ENCODE results near the gene BRAP.
"Not testable (repeated sequence)": the region's sequence is repeated elsewhere in the genome, so short reads cannot be mapped to it uniquely, and the experiment has no call there.

BRAP gene

DNA sequence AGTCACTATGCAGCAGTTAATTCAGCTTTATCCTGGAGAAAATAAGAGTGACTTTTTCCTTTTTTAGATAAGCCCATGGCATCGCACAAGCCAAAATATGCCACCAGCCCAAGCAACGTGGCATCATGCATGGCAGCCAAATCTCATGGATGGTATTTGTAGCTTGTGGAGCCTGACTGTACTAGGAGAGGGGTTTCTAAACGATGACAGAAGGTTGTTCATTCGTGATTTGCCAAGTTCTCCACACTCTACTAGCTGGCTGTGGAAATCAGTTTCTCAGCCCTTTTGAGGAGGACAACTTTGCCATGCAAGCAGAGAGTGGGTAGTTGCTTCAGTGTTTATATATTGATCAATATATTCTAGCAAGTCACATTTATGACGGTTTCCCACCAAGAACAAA is 45.2 kb downstream of the BRAP start:
- Histone ChIP-seq H3K4me3 (ENCODE audit: low read depth in 1 of 2, low read length in 2 of 2) (no peak overlapping the region), H3K9me3 (ENCODE audit: low read length) (no peaks in the 10 kb centered on the region), H3K9ac (ENCODE audit: low read length) (no peak overlapping the region), H3K27ac (ENCODE audit: low read depth, low read length) (no peak overlapping the region), H3K27me3 (ENCODE audit: control insufficient read depth in 1 of 2, insufficient read depth in 2 of 2, low read length in 2 of 2) (no peaks in the 10 kb centered on the region), H3K4me1 (ENCODE audit: insufficient read depth, low read length) (peaks cover 29% of the 10 kb centered on the region), H3K36me3 (ENCODE audit: insufficient read depth, low read length) (peaks cover 16% of the 10 kb centered on the region)

DNA sequence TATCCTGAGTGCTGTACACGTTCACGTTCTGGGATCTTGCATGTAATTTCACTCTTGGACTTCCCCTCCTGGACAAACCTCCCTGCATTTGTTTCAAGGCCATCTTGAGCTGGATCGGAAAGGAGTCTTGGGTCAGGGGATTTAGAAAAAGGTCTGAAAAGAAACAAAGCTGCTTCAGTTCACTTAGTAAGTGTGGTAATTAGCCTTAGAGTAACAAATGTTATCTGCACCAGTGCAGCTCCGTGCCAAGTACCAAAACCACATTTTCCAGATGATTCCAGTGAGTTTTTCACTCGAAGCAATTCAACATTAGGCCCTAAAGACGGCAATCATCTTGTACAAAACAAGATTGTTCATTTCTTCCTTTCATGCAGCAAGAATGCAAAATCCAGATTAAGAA is 47.2 kb downstream of the BRAP start:
- H3K27ac ChIP-seq (ENCODE audit: low read depth, low read length), result no peak overlapping the region
- H3K4me1 ChIP-seq (ENCODE audit: insufficient read depth, low read length), result peaks cover 30% of the 10 kb centered on the region
- no peak overlapping the region for H3K4me3 ChIP-seq (ENCODE audit: low read depth in 1 of 2, low read length in 2 of 2)
- no peaks in the 10 kb centered on the region for H3K9me3 ChIP-seq (ENCODE audit: low read length)
- no peaks in the 10 kb centered on the region for H3K27me3 ChIP-seq (ENCODE audit: control insufficient read depth in 1 of 2, insufficient read depth in 2 of 2, low read length in 2 of 2)
- peaks cover under 1% of the 10 kb centered on the region for H3K36me3 ChIP-seq (ENCODE audit: insufficient read depth, low read length)
- no peak overlapping the region for H3K9ac ChIP-seq (ENCODE audit: low read length)

DNA sequence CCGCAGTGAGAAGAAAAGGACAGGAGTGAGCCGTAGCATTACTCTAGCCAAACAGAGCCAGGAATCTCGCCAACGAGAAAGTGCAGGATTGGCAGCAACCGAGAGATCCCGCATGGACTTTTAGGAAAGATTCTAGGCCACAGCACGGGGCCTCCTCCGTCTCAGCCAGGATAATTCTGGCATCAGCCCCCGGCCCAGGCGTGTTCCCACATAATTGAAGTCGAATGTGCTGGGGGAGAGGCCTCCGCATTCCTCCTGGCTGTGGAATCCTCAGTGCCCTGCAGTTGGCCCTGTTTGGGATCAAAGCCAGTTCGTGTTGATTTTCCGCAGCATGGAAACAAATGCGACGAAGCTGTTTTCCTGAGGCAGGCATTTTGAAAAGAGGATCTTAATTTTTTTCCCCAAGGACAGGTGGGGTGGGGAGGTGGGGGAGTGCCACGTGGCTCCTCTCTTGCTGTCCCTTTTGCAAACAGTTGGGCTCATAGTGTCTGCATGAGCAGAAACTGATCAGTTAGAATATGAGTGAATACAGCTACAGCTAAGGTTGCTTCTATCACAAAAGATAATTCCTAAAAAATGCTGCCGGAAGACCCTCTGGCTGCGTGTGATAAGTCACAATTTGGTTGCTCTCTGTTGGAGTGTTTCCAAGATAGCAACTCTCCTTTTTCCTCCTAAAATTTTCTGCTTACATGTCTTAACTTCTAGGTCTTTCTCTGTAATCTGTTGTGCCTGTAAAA is 49.4 kb downstream of the BRAP start:
- Histone ChIP-seq H3K27ac (ENCODE audit: low read depth, low read length) (peak overlapping the region; percentile 39), H3K27me3 (ENCODE audit: control insufficient read depth in 1 of 2, insufficient read depth in 2 of 2, low read length in 2 of 2) (no peaks in the 10 kb centered on the region), H3K4me3 (ENCODE audit: low read depth in 1 of 2, low read length in 2 of 2) (peak overlapping the region; percentile 6 to 35), H3K9ac (ENCODE audit: low read length) (peak overlapping the region; percentile 46), H3K4me1 (ENCODE audit: insufficient read depth, low read length) (peaks cover 18% of the 10 kb centered on the region), H3K9me3 (ENCODE audit: low read length) (no peaks in the 10 kb centered on the region), H3K36me3 (ENCODE audit: insufficient read depth, low read length) (no peaks in the 10 kb centered on the region)

DNA sequence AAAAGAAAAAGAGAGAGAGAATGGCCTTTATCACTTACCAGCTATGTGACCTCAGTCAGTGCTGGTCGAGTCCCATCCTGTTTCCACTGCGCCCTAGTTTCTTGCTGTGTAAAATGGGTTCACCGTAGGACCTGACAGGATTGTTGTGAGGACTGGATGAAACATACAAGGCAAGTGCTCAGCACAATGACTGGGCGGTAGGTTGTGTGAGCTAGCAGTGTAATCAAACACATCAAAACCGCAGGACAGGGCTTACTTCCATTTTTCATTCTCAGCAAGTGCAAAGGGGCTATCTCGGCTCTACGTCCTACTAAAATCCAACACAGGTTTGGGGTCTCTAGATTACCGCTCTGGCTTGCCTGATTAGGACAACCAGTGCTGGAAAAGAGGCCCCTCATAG is 50.2 kb downstream of the BRAP start:
- H3K9me3 ChIP-seq (ENCODE audit: low read length), result no peaks in the 10 kb centered on the region
- peaks cover 18% of the 10 kb centered on the region for H3K4me1 ChIP-seq (ENCODE audit: insufficient read depth, low read length)
- H3K36me3 ChIP-seq (ENCODE audit: insufficient read depth, low read length), result no peaks in the 10 kb centered on the region
- H3K9ac ChIP-seq (ENCODE audit: low read length), result peak overlapping the region; percentile 46
- H3K27me3 ChIP-seq (ENCODE audit: control insufficient read depth in 1 of 2, insufficient read depth in 2 of 2, low read length in 2 of 2), result no peaks in the 10 kb centered on the region
- peak overlapping the region; percentile 39 for H3K27ac ChIP-seq (ENCODE audit: low read depth, low read length)
- H3K4me3 ChIP-seq (ENCODE audit: low read depth in 1 of 2, low read length in 2 of 2), result peak overlapping the region in 1 of 2 donors; percentile 35

DNA sequence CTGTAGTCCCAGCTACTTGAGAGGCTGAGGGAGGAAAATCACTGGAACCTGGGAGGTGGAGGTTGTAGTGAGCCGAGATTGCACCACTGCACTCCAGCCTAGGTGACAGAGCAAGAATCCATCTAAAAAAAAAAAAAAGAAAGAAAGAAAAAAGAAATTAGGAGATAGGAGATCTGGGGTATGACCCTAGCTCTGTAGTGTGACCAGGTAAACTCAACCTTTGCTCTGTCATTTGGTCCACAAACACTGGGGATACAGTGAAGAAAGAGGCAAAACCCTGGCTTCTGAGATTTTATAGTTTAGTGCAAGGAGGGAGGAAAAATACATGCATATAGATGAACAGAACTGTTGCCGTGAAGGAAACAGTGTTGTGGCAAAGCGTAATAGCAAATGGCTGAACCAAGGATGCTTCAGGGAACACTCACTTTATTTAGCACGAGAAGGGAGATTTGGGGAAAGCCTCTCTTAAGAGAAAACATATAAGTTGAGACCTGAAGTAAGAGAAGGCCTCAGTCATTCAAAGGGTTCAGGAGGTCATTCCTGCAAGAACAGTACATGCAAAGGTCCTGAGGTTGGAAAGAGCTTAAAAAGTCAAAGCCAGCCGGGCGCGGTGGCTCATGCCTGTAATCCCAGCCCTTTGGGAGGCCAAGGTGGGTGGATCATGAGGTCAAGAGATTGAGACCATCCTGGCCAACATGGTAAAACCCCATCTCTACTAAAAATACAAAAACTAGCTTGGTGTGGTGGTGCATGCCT is 57.1 kb downstream of the BRAP start:
- no peak overlapping the region for H3K27ac ChIP-seq (ENCODE audit: low read depth, low read length)
- H3K4me1 ChIP-seq (ENCODE audit: insufficient read depth, low read length), result no peaks in the 10 kb centered on the region
- no peaks in the 10 kb centered on the region for H3K27me3 ChIP-seq (ENCODE audit: control insufficient read depth in 1 of 2, insufficient read depth in 2 of 2, low read length in 2 of 2)
- no peak overlapping the region for H3K9ac ChIP-seq (ENCODE audit: low read length)
- no peaks in the 10 kb centered on the region for H3K36me3 ChIP-seq (ENCODE audit: insufficient read depth, low read length)
- no peaks in the 10 kb centered on the region for H3K9me3 ChIP-seq (ENCODE audit: low read length)
- H3K4me3 ChIP-seq (ENCODE audit: low read depth in 1 of 2, low read length in 2 of 2), result no peak overlapping the region

DNA sequence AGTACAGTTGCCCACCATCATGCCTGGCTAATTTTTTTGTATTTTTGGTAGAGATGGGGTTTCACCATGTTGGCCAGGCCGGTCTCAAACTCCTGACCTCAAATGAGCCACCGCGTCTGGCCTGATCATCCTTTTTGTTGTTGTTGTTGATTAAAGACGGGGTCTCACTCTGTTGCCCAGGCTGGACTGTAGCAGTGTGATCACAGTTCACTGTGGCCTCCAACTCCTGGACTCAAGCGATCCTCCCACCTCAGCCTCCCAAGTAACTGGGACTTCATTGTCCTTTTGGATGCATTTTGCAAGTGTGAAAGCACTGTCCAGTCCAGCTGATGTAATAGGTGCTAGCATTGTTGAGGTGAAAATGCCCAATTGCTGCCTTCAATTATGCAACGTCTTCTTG is 59.5 kb downstream of the BRAP start:
- no peaks in the 10 kb centered on the region for H3K9me3 ChIP-seq (ENCODE audit: low read length)
- H3K27me3 ChIP-seq (ENCODE audit: control insufficient read depth in 1 of 2, insufficient read depth in 2 of 2, low read length in 2 of 2), result no peaks in the 10 kb centered on the region
- H3K4me1 ChIP-seq (ENCODE audit: insufficient read depth, low read length), result no peaks in the 10 kb centered on the region
- no peak overlapping the region for H3K27ac ChIP-seq (ENCODE audit: low read depth, low read length)
- no peak overlapping the region for H3K4me3 ChIP-seq (ENCODE audit: low read depth in 1 of 2, low read length in 2 of 2)
- H3K9ac ChIP-seq (ENCODE audit: low read length), result no peak overlapping the region
- no peaks in the 10 kb centered on the region for H3K36me3 ChIP-seq (ENCODE audit: insufficient read depth, low read length)

DNA sequence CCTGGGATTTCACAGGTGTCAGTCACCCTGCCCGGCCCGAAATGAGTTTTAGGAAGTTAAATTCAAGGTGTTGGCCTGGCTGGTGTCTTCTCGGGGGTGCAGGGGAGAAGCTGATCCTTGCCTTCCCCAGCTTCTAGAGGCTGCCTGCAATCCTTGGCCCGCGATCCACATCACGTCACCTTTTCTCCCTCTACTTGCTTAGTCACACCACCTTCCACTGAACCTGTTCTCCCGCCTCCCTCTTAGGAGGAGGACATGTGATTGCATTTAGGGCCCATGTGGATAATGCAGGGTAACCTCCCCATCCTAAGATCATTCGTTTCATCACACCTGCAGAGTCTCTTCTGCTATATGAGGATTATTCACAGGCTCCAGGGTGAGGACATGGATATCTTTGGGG is 61.2 kb downstream of the BRAP start:
- H3K9ac ChIP-seq (ENCODE audit: low read length), result no peak overlapping the region
- no peaks in the 10 kb centered on the region for H3K4me1 ChIP-seq (ENCODE audit: insufficient read depth, low read length)
- no peaks in the 10 kb centered on the region for H3K9me3 ChIP-seq (ENCODE audit: low read length)
- no peaks in the 10 kb centered on the region for H3K36me3 ChIP-seq (ENCODE audit: insufficient read depth, low read length)
- H3K27me3 ChIP-seq (ENCODE audit: control insufficient read depth in 1 of 2, insufficient read depth in 2 of 2, low read length in 2 of 2), result no peaks in the 10 kb centered on the region
- H3K27ac ChIP-seq (ENCODE audit: low read depth, low read length), result no peak overlapping the region
- no peak overlapping the region for H3K4me3 ChIP-seq (ENCODE audit: low read depth in 1 of 2, low read length in 2 of 2)

DNA sequence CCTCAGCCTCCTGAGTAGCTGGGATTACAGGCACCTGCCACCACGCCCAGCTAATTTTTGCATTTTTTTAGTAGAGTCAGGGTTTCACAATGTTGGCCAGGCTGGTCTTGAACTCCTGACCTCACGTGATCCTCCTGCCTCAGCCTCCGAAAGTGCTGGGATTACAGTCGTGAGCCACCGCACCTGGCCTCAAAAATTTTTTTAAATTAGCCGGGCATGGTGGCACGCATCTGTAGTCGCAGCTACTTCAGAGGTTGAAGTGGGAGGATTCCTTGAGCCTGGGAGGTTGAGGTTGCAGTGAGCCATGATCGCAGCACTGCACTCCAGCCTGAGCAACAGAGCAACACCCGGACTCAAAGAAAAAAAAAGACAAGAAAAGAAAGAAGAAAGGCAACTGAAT is 67.9 kb downstream of the BRAP start:
- H3K36me3 ChIP-seq (ENCODE audit: insufficient read depth, low read length); H3K9ac ChIP-seq (ENCODE audit: low read length); H3K4me1 ChIP-seq (ENCODE audit: insufficient read depth, low read length); H3K9me3 ChIP-seq (ENCODE audit: low read length); H3K27me3 ChIP-seq (ENCODE audit: control insufficient read depth in 1 of 2, insufficient read depth in 2 of 2, low read length in 2 of 2); H3K4me3 ChIP-seq (ENCODE audit: low read depth in 1 of 2, low read length in 2 of 2); H3K27ac ChIP-seq (ENCODE audit: low read depth, low read length): not testable (repeated sequence)

DNA sequence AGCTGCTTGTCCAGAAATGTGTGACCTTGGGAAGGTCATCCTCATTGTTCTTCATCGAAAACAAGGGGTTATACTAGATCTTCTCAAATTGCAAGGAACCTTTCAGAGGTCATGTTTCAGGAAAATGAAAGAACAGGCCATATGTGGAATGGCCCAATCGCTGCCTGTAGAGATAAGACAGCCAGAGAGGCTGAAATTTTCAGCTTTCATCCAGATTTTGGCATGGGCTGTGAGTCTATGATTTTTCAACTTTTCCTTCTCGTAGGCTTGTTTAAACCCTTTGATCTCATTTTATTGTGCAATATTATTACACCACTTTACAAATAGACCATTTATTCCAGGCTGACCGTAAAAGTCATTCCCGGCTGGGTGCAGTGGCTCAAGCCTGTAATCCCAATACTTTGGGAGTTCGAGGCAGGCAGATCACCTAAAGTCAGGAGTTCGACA is 69.6 kb downstream of the BRAP start:
- H3K27ac ChIP-seq (ENCODE audit: low read depth, low read length), result no peak overlapping the region
- H3K4me3 ChIP-seq (ENCODE audit: low read depth in 1 of 2, low read length in 2 of 2), result no peak overlapping the region
- H3K9ac ChIP-seq (ENCODE audit: low read length), result no peak overlapping the region
- H3K27me3 ChIP-seq (ENCODE audit: control insufficient read depth in 1 of 2, insufficient read depth in 2 of 2, low read length in 2 of 2), result no peaks in the 10 kb centered on the region
- H3K9me3 ChIP-seq (ENCODE audit: low read length), result no peaks in the 10 kb centered on the region
- no peaks in the 10 kb centered on the region for H3K36me3 ChIP-seq (ENCODE audit: insufficient read depth, low read length)
- no peaks in the 10 kb centered on the region for H3K4me1 ChIP-seq (ENCODE audit: insufficient read depth, low read length)

DNA sequence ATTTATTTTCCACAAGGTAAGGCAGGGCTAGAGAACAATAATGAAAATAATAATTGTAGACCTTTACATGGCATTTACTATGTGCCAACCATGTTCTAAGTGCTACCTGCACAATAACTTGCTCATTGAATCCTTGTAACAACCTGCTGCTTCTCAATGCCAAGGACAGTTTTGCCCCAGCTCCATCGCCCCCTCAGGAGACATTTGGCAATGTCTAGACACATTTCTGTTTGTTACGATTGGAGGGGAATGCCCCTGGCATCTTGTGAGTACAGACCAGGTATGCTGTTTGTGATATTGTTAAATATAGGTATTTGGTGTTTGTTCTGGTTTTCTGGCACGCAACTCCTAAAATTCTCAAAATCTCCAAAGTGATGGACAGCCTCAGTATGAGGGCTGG is 78.5 kb downstream of the BRAP start:
- Histone ChIP-seq H3K9me3 (ENCODE audit: low read length) (no peaks in the 10 kb centered on the region), H3K4me3 (ENCODE audit: low read depth in 1 of 2, low read length in 2 of 2) (no peak overlapping the region), H3K27me3 (ENCODE audit: control insufficient read depth in 1 of 2, insufficient read depth in 2 of 2, low read length in 2 of 2) (no peaks in the 10 kb centered on the region), H3K36me3 (ENCODE audit: insufficient read depth, low read length) (no peaks in the 10 kb centered on the region), H3K4me1 (ENCODE audit: insufficient read depth, low read length) (no peaks in the 10 kb centered on the region), H3K9ac (ENCODE audit: low read length) (no peak overlapping the region), H3K27ac (ENCODE audit: low read depth, low read length) (no peak overlapping the region)

DNA sequence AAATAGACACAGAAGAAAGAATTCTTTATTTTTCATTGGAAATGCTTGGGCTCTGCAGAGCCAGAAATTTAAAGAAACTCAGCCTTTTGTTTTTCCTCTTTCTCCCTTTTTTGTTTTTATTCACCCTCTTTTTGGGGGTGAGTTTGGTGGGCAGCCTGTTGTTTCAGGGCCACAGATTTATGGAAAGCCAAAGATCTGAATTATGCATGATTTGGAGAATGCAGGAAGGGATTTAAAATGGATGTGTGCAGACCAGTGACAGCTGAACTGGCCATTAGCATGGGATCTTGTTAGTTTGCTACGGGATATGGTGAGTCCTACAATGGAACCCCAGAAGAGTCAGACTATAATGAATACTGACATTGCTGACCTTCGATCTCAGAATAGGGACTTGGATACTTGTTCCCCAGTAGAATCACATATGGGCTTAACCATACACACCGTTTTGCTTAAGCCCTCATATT is 79.0 kb downstream of the BRAP start:
- no peaks in the 10 kb centered on the region for H3K9me3 ChIP-seq (ENCODE audit: low read length)
- H3K9ac ChIP-seq (ENCODE audit: low read length), result no peak overlapping the region
- H3K4me3 ChIP-seq (ENCODE audit: low read depth in 1 of 2, low read length in 2 of 2), result no peak overlapping the region
- H3K27ac ChIP-seq (ENCODE audit: low read depth, low read length), result no peak overlapping the region
- no peaks in the 10 kb centered on the region for H3K4me1 ChIP-seq (ENCODE audit: insufficient read depth, low read length)
- H3K27me3 ChIP-seq (ENCODE audit: control insufficient read depth in 1 of 2, insufficient read depth in 2 of 2, low read length in 2 of 2), result no peaks in the 10 kb centered on the region
- H3K36me3 ChIP-seq (ENCODE audit: insufficient read depth, low read length), result no peaks in the 10 kb centered on the region

Measured in muscle layer of colon (tissue), 2 donors.